ENCODE results near the gene ABCC3.

ABCC3 gene

DNA sequence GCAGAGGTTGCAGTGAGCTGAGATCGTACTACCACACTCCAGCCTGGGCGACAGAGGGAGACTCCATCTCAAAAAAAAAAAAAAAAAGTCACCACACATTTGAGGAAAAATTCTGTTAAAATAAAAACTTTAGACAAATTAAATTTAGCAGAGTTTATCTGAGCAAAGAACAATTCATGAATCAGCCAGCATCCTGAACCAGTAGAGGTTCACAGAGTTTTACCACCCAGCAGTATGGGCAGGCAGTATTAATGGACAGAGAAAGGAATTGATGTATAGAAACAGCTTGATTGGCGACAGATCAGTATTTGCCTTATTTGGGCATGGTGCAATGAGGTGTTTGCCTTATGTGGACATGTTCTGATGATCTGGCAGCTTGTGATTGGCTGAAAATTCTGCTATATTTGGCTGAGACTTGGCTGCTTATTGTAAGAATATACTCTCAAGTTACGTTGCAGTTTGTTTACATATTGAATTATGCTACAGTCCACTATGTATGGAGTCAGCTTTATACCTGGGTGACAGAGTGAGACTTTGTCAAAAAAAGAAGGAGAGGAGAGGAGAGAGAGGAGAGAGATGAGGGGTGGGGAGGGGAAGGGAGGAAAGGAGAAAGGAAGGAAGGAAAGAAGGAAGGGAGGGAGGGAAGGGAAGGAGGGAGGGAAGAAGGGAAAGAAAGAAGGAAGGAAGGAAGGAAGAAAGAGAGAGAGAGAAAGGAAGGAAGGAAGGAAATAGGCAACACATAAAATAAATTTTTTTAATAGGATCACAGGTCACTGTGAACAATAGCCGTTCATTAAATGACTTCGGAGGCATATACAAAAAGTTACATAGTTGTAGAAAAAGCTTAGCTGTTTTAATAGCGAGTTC lies 14.6 kb downstream of the ABCC3 start:
- no peak for DNase-seq

DNA sequence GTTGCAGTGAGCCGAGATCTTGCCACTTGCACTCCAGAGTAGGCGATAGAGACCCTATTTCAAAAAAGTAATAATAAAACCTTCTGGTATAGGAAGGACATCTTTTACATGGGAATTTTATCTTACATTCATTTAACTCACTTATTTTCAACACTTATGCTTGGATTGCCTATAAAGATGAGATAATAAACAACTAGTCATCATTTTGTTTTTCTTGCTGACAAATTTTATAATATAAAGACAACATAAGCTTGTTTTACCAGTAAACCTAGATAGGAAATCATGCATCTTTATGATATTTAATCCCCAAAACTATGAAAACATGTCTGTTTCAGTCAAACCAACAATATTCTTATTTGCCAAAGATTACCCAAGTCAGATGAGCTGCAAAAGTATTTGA lies 17.0 kb downstream of the ABCC3 start:
- DNase-seq: no peak

DNA sequence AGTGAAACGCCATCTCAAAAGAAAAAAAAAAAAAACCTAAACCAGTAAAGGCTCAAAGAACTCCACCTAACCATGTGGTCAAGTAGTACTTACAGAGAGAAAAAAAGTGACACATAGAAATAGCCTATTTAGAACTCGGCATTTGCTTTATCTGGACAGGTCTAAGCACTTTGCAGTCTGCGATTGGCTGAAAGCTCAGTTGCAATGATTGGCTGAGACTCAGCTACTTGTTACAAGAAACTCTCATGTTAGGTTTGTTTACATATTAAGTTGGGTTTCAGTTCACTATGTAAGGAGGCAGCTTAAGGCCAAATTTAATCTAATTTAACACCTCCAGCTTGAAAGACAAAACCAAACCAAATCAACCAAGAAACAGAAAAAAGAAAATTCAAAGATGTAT lies 19.1 kb downstream of the ABCC3 start:
- DNase-seq: no peak

DNA sequence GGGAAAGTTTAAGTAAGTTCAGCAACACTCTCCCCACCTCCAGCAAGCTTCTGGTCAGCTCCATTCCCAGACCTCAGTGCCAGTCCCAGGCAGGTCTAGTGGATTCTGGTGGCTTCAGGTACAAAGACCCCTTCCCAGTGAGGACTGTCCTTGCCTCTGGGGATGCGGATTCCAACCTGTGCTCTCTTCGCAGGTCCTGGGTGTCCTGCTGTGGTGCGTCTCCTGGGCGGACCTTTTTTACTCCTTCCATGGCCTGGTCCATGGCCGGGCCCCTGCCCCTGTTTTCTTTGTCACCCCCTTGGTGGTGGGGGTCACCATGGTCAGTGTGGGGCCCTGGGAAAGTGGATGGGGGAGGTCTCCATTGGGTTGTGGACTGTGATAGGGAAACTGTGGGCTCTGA lies 21.8 kb downstream of the ABCC3 start:
- DNase-seq: no peak

DNA sequence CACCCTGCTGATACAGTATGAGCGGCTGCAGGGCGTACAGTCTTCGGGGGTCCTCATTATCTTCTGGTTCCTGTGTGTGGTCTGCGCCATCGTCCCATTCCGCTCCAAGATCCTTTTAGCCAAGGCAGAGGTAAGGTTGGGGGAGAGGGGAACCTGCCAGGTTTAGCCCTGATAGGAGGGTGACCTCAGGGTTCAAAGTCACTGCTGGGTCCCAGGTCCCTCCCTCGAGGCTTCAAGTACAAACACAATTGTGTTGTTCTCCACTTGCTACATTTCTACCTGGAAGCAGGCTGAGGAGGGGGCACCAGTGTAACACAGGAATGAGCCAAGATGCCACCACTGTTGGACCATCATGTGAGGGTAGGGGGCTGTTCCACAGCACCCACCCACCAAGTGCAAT lies 22.4 kb downstream of the ABCC3 start:
- no peak for DNase-seq

DNA sequence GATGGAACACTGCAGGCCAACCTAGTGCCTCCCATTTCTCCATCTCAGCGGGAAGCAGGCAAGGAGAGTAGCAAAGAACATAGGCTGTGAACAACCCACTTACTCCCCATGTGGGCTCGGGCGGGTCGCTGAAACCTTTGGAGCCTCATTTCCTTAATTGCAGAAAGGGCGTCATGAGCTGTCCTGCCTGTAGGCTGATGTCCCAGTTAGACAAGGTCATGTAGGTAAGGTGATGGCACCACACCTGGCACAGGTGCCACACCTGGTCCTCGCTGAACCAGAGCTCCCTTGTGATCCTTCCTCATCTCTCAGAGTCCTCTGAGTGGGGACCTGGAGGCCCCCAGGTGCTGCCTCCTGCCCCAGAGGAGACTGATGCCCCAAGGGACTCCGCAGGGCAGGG lies 22.9 kb downstream of the ABCC3 start:
- no peak for DNase-seq

DNA sequence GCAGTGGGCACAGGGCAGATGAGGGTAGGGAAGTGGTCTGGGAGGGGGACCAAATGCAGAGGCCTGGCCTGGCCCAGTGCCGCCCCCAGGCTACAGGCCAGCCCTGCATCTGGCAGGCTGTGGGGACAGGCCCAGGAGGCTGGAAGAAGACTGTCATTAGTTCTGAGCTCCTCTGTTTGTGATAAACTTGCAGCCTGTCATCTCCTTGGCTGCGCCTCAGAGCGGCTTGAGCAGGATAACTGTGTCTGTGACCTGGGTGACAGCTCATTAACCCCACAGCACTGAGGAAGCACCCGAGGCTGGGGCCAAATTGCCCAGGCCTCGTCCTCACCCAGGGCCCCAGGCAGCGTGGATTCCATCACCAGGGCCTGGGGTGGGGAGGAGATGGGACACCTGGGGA lies 23.9 kb downstream of the ABCC3 start:
- no peak for DNase-seq

DNA sequence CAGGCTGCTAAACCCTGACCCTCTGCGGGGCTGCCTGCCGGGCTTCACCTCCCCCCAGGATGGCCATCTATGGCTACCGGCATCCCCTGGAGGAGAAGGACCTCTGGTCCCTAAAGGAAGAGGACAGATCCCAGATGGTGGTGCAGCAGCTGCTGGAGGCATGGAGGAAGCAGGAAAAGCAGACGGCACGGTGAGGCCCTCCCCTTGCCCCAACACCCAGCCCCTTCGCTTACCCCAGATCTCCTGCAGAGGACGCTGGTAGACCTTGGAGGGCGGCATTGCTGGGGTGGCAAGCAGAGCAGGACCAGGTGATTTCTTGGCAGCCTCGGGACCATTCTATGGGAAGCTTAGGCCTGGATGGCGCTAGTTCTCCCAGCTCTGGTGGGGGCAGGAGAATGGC lies 24.5 kb downstream of the ABCC3 start:
- DNase-seq: no peak

DNA sequence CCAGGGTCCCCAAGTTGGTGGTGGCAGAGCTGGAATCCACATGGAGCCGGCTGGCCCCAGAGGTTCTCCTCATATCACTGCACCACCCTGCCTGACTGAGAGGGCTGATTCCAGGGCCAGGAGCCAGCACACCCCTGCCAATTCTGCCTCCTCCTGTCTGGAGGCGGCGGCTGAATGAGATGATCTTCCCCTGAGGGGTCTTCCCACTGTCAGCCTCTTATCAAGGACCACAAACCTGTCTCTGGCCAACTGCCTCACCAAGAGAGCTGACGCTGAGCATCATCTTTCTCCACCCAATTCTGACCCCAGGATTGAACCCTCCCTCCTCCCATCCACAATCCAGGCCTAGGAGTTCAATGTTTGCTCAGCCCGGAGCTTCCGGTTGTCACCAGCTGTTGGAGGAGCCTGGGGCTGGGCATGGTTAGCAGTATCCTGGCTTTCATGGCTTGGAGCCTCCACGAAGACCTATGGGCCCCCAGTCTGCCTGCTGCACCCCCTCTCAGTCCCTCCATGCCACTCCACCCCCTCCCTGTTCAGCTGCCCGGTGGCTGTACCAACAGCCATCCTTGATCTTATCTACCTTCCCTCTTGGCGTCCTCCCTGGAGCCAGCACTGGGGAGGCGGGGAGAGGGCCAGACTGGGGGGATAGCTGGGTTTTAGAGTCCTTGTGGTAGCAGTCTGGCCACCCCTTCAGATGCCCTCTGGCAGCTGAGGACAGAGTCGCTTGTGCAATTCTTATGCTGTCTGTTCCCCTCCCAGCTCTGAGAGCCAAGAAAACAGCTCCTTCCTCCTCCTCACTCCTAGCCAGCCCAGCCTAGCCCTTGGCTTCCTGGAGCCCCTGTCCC lies 25.6 kb downstream of the ABCC3 start:
- no peak for DNase-seq

DNA sequence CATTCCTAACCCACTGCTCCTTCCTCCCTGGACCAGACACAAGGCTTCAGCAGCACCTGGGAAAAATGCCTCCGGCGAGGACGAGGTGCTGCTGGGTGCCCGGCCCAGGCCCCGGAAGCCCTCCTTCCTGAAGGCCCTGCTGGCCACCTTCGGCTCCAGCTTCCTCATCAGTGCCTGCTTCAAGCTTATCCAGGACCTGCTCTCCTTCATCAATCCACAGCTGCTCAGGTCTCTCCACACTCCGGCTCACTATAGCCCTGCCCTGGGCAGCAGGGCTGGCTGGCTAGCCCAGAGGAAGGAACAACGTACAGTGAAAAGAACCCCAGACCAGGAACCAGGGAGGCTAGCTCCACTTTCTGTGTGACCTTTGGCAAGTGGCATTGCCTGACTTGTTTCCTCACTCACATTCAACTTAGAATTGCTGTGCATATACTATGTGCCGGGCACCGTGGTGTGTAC lies 26.2 kb downstream of the ABCC3 start:
- no peak for DNase-seq

DNA sequence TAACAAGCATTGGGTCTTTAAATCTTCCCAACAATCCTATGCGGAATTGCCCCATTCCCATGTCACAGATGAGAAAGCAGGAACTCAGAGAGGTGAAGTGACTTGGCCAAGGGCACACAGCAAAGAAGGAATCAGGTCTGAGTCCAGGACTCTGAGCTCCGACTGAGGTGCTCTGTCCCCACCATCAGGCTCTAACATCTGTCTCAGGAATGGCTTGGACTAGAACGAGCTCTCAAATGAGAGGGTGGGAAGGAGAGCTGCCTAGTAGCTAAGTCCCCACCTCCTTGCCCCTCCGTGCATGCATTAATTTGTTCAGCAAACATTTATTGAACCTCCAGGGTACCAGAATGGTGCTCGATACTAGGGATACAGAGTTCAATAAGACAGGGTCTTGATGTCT lies 26.7 kb downstream of the ABCC3 start:
- DNase-seq: no peak

DNA sequence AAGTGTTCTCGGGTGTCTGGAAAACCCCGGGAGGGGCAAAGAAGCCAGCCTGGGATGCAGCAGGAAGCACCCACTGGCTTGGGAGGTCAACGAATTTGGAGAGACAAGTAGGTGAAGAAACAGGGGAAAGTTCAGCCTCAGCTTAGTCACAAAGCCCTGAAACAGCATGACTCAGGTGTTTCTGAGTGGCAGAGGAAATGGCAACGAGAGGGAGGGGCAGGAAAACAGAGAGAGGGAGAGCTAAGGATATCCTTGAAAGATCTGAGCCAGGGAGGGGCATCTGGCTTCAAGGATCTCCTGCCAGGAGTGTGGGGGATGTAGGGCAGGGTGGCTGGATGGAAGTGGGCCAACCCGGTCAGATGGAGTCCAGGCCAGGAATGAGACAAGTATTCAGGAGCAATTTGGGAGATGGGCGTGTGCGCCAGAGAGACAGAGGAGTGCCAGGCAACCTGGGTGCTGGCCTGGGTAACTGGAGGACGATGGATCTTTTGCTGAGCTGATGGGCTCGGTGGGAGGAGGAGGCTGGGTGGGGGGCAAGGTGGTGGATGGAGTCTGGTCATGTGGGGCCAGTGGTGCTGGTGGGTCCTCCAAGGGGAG lies 27.2 kb downstream of the ABCC3 start:
- no peak for DNase-seq

DNA sequence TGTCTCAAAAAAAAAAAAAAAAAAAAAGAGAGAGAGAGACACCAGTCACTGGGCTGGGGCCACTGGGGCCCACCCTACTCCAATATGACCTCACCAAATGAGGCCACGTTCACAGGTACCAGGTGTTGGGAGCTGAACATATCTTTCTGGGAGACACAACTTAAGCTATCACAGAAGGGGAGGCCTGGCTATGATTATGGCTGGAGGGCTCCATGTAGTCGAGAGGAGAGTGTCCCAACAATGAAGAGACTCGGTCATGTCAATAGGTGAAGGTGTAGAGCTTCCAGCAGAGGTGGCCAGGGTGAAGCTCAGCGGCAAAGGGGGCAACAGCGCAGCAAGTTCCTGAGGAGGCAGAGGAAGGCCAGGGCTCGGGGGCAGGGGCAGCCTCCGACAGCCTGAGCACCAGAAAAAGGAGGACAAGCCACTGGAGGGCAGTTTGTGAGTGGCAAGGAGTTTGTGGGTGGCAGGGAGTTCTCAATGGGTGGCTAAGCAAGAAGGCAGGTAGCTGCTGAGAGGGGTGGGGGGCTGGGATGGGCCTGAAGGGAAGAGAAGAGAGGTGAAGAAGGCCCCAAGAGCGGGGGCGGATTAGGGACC lies 28.0 kb downstream of the ABCC3 start:
- no peak for DNase-seq

DNA sequence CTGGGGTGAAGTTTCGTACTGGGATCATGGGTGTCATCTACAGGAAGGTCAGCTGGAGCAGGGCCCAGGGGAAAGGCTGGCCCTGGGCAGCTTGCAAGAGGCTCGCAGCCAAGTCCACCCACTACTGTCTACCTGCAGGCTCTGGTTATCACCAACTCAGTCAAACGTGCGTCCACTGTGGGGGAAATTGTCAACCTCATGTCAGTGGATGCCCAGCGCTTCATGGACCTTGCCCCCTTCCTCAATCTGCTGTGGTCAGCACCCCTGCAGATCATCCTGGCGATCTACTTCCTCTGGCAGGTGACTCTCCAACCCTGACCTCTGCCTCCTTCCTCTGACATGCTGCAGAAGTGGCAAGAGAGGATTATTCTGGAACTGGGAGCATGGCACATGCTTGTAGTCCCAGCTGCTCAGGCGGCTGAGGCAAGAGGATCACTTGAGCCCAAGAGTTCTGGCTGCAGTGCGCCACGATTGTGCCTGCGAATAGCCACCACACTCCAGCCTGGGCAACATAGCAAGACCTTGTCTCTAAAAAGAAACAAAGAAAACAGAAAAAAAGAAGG lies 29.2 kb downstream of the ABCC3 start:
- no peak for DNase-seq

DNA sequence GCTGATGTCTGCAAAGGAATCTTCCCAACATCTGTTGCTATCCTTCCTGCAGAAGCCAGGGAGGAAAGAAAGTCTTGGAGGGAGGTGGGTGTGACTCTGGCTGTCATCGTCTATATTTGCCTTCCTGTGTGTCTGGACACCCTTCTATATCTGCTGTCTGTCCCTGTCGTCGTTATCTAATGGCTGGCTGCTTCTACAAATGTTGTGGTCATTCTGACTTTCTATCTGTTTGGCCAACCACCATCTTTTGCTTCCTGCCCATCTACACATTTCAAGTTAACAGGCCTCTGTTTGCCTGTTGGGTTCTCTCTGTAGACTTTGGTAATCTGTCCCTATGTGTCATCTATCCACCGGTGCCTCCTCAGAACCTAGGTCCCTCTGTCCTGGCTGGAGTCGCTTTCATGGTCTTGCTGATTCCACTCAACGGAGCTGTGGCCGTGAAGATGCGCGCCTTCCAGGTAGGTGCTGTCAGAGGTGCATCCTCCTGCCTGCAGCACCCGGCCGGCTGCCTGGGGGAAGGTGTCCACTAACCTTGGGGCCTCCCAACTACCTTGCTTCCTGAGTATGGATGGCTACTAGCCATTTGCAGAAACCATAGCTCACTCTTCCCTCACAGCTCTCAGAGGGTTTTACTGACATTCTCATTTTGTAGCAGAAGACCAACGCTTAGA lies 30.2 kb downstream of the ABCC3 start:
- no peak for DNase-seq

DNA sequence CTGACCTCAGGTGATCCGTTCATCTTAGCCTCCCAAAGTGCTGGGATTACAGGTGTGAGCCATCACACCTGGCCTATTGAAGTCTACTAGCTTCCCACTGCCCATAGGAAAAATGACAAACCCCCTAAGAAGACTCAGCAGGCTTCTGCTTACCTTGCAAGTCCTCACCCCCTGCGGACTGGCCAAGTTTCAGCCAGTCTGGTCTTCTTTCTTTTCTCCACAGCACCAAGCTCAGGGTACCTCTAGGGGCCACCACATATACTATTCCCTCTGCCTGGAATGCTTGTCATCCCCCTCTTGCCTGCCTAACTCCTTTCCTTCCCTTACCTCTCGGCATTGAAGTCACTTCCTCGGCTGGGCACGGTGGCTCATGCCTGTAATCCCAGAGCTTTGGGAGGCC lies 31.2 kb downstream of the ABCC3 start:
- DNase-seq: no peak

DNA sequence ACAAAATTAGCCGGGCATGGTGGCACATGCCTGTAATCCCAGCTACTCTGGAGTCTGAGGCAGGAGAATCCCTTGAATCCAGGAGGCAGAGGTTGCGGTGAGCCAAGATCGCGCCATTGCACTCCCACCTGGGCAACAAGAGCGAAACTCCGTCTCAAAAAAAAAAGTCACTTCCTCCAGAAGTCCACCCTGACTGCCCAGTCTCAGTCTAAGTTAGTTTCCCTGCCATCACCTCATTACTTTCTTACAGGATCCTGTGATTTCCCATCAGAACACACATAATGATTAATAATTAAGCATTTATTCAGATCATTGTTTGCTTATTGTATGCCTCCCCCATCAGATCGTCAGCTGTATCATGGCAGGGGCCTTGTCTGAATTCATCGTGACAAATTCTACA lies 31.6 kb downstream of the ABCC3 start:
- no peak for DNase-seq

DNA sequence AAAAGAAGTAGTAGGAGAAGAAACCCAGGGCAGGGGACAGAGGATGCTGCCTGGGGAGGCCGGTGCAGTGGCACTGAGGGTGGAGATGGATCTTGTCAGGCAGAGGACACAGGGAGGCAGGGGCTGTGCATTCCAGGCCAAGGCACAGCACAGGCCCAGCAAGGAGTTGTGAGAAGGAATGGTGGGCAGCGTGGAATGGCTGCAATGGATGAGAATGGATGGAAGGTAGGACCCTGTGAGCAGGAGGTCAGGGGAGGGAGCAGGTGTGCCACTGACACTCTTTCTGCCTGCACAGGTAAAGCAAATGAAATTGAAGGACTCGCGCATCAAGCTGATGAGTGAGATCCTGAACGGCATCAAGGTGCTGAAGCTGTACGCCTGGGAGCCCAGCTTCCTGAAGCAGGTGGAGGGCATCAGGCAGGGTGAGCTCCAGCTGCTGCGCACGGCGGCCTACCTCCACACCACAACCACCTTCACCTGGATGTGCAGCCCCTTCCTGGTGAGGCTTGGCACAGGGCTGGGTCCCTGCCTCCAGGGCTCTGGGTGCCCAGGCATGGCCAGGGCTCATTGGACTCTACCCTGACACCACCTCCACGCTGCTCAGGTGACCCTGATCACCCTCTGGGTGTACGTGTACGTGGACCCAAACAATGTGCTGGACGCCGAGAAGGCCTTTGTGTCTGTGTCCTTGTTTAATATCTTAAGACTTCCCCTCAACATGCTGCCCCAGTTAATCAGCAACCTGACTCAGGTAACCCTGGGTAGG lies 32.8 kb downstream of the ABCC3 start:
- DNase-seq: no peak

DNA sequence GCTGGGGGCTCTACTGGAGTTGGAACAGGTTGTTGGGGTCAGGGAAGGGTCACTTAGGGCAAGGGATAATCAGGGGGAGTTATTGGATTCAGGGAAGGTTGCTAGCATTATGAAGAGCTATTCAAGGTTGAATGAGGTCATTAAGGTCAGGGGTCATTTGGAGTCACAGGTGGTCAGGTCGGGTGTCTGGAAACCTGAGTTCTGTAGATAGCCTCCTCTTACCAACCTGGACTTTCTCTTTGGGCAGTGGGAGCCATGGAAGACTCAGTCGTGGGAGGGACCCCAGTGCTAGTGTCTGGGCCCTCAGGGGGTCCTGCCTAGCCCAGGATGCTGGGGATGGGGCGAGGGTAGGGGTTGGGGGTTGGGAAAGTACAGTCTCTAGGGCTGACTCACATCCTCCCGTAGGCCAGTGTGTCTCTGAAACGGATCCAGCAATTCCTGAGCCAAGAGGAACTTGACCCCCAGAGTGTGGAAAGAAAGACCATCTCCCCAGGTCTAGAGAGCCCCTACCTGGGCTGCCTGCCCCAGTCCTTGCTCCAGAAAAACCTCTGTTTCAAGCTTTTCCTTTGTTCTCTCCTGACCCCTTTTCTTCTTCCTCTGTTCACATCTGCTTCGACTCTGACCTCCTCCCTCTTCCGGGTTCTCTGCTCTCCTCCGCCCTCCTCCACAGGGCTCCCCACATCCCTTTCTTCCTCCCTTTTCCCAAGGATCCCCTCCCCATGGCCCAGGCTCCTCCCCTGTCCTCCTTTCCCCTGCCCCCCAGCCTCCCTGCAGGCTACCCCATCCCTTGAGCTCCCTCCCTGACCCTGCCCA lies 33.5 kb downstream of the ABCC3 start:
- no peak for DNase-seq

DNA sequence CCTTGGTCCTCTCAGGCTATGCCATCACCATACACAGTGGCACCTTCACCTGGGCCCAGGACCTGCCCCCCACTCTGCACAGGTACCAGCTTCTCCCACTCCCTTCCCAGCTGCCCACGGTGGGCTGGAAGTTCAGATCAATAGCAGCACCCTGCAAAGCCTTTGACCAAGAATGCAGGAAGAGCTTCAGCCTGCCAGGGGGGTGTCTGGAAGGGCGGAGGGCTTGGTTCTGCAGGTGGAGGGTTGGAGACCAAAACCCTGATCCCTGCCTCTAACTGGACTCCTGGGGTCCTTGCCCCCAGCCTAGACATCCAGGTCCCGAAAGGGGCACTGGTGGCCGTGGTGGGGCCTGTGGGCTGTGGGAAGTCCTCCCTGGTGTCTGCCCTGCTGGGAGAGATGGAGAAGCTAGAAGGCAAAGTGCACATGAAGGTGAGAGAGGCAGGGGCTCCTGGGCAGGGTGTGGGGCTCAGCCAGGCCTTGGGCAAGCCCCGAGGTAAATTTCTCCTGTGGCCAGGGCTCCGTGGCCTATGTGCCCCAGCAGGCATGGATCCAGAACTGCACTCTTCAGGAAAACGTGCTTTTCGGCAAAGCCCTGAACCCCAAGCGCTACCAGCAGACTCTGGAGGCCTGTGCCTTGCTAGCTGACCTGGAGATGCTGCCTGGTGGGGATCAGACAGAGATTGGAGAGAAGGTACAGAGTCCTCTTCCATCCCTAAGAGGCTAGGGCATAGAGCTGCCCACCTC lies 34.3 kb downstream of the ABCC3 start:
- DNase-seq: no peak

All from NCI-H1105 (cell line).